ENCODE measurements around the gene MYH9.

DNA sequence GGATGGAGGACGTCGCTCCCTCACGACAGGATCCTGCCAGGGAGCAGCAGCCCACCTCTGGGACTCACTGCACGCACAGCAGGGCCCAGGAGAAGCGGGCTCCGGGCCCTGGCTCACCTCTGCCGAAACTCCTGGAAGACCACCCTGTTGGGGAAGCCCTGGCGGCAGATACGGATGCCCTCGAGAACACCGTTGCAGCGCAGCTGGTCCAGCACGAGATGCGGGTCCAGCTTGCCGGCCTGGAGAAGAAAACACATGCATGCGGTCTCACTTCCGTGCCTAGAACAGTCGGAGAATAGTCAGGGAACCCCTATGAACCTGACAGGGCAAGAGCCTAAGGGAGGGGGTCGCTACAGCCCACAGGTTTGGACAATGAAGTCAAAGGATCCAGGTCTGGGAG is 82.0 kb downstream of the MYH9 start:
- TF ChIP-seq, protein P1, sequence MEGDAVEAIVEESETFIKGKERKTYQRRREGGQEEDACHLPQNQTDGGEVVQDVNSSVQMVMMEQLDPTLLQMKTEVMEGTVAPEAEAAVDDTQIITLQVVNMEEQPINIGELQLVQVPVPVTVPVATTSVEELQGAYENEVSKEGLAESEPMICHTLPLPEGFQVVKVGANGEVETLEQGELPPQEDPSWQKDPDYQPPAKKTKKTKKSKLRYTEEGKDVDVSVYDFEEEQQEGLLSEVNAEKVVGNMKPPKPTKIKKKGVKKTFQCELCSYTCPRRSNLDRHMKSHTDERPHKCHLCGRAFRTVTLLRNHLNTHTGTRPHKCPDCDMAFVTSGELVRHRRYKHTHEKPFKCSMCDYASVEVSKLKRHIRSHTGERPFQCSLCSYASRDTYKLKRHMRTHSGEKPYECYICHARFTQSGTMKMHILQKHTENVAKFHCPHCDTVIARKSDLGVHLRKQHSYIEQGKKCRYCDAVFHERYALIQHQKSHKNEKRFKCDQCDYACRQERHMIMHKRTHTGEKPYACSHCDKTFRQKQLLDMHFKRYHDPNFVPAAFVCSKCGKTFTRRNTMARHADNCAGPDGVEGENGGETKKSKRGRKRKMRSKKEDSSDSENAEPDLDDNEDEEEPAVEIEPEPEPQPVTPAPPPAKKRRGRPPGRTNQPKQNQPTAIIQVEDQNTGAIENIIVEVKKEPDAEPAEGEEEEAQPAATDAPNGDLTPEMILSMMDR (IDR thresholded peaks at IDR 0.05; ENCODE audit: low read length): no peak
- TF ChIP-seq EZH2 (optimal IDR thresholded peaks at IDR 0.05; ENCODE audit: low read depth, low read length) (no peak), EZH2phosphoT487 (IDR thresholded peaks at IDR 0.05; ENCODE audit: low read length) (no peak)
